B cell (primary cell): ENCODE results near the gene PPP1R9A. TPM values are rescaled to one million over a fixed set of nuclear protein-coding genes. Genes with fewer than 3 reads are reported as not detected.

Source experiments
- ATAC-seq: fragments of 200-7000 bp; cut with Tn5 transposase; one replicate; pipeline ENCODE4 v1.10.0; 2021; ENCODE audit warnings: low read depth, mild to moderate bottlenecking, moderate number of reproducible peaks, moderate library complexity
- CTCF ChIA-PET: fragments of 350-600 bp; sonication (Branson Sonifier 250); formaldehyde crosslinking; loops from one replicate; lab custom pipeline; 2021; ENCODE audit warnings: antibody characterized with exemption, inconsistent platforms; lab: Charles Lee
- POLR2A ChIA-PET: fragments of 350-600 bp; sonication (Branson Sonifier 250); formaldehyde crosslinking; loops from one replicate; lab custom pipeline; 2021; ENCODE audit warnings: antibody characterized with exemption; lab: Charles Lee
- DNase-seq: peaks from one replicate; pipeline ENCODE4 v3.0.0; 2013
- H2AFZ ChIP-seq: 2 replicates; pipeline ENCODE4 v1.6.1; 2012; ENCODE audit warnings: mild to moderate bottlenecking, low read depth, low read length; ENCODE audit not compliant: insufficient read depth, poor library complexity, severe bottlenecking
- H3K27ac ChIP-seq, 2 donors: 1 replicate in 1 of 2; 2 replicates in 1 of 2; pipeline ENCODE4 v1.5.1; 2012 to 2013; ENCODE audit warnings: low read length in 2 of 2, mild to moderate bottlenecking in 2 of 2, moderate library complexity in 1 of 2
- H3K27me3 ChIP-seq, 4 experiments: fragments of 200-600 bp in 1 of 4; sonication (generic) in 1 of 4; replicated peaks in 1 of 4; 1 replicate in 2 of 4; 2 replicates in 2 of 4; pipeline versions ENCODE4 v1.6.1 to v1.7.0; 2013 to 2016; ENCODE audit warnings: low read length in 3 of 4, mild to moderate bottlenecking in 2 of 4, mixed read lengths in 1 of 4, moderate library complexity in 1 of 4; ENCODE audit not compliant: insufficient read depth in 4 of 4, control insufficient read depth in 3 of 4; ENCODE audit errors: control extremely low read depth in 1 of 4
- H3K36me3 ChIP-seq, 2 experiments: replicated peaks in 1 of 2; 1 replicate in 1 of 2; 2 replicates in 1 of 2; pipeline versions ENCODE4 v1.6.1 to v1.7.1; 2013; ENCODE audit warnings: low read length in 1 of 2; ENCODE audit not compliant: insufficient read depth in 2 of 2, control insufficient read depth in 1 of 2; ENCODE audit errors: control extremely low read depth in 1 of 2, extremely low read depth in 1 of 2
- H3K4me1 ChIP-seq, 2 donors: fragments of 200-600 bp in 1 of 2; sonication (generic) in 1 of 2; 1 replicate in 1 of 2; 2 replicates in 1 of 2; pipeline versions ENCODE4 v1.5.1 to v1.6.1; 2013 to 2017; ENCODE audit warnings: low read length in 2 of 2; ENCODE audit not compliant: control insufficient read depth in 2 of 2, insufficient read depth in 2 of 2
- H3K4me2 ChIP-seq: replicated peaks from 2 replicates; pipeline ENCODE3; 2012; ENCODE audit warnings: mild to moderate bottlenecking, low read depth, low read length; ENCODE audit not compliant: poor library complexity, severe bottlenecking
- H3K4me3 ChIP-seq, 5 experiments: fragments of 200-600 bp in 1 of 5; sonication (generic) in 1 of 5; 1 replicate in 3 of 5; 2 replicates in 2 of 5; pipeline versions ENCODE4 v1.5.1 to v1.7.0; 2011 to 2016; ENCODE audit warnings: low read length in 4 of 5, mild to moderate bottlenecking in 4 of 5, low read depth in 2 of 5, control low read depth in 1 of 5, moderate library complexity in 1 of 5; ENCODE audit not compliant: insufficient read depth in 1 of 5; ENCODE audit errors: control extremely low read depth in 1 of 5, extremely low read depth in 1 of 5
- H3K79me2 ChIP-seq: fragments of 200-600 bp; sonication (generic); one replicate; pipeline ENCODE4 v1.6.0; 2016; ENCODE audit warnings: low read length; ENCODE audit not compliant: control insufficient read depth, insufficient read depth
- H3K9ac ChIP-seq: fragments of 200-600 bp; sonication (generic); 2 replicates; pipeline ENCODE4 v1.6.1; 2017; ENCODE audit warnings: mild to moderate bottlenecking, low read length, moderate library complexity
- H3K9me3 ChIP-seq, 3 donors: one replicate each; pipeline versions ENCODE4 v1.6.1 to v1.7.1; 2013; ENCODE audit warnings: low read length in 2 of 3; ENCODE audit not compliant: control insufficient read depth in 2 of 3, insufficient read depth in 1 of 3; ENCODE audit errors: control extremely low read depth in 1 of 3
- H4K20me1 ChIP-seq: 2 replicates; pipeline ENCODE4 v1.6.0; 2012; ENCODE audit warnings: mild to moderate bottlenecking, low read length; ENCODE audit not compliant: insufficient read depth, control insufficient read depth, poor library complexity, severe bottlenecking
- H3K27ac Mint-ChIP-seq: one replicate; pipeline ENCODE4 v1.8.0; 2021; ENCODE audit warnings: mixed read lengths
- H3K27me3 Mint-ChIP-seq: one replicate; pipeline ENCODE4 v1.8.0; 2021; ENCODE audit warnings: mixed read lengths
- H3K4me1 Mint-ChIP-seq: one replicate; pipeline ENCODE4 v1.8.0; 2021; ENCODE audit warnings: mixed read lengths
- H3K4me3 Mint-ChIP-seq: one replicate; pipeline ENCODE4 v1.8.0; 2021; ENCODE audit warnings: mixed read lengths
- H3K9me3 Mint-ChIP-seq: one replicate; pipeline ENCODE4 v1.8.0; 2022; ENCODE audit warnings: mixed read lengths; ENCODE audit not compliant: insufficient read depth
- CTCF ChIP-seq: fragments of 200-600 bp; IDR thresholded peaks from one replicate; pipeline ENCODE4 v1.8.0; 2022; ENCODE audit warnings: antibody characterized with exemption, mild to moderate bottlenecking
- EZH2 ChIP-seq: IDR thresholded peaks from 2 replicates; pipeline ENCODE4 v1.6.1; 2012; ENCODE audit warnings: borderline replicate concordance, low read depth, mild to moderate bottlenecking, moderate library complexity, low read length; ENCODE audit not compliant: insufficient read depth, poor library complexity, severe bottlenecking
- WGBS: methylation state at CpG from one replicate; pipeline ENCODE4 v1.1.5; 2013; ENCODE audit warnings: missing lambda C conversion rate; ENCODE audit not compliant: insufficient coverage; 5-methylcytosine and 5-hydroxymethylcytosine counted together
- intact Hi-C: fragments of 100-400 bp; cut with micrococcal nuclease; formaldehyde crosslinking; loops from one replicate; pipeline ENCODE4 v1.10.0; 2022
- polyA plus RNA-seq: library from polyadenylated mRNA; depleted of rRNA; stranded (reverse); fragments of >200 nt; gene quantifications from 2 replicates; pipeline ENCODE4 v1.2.3, GENCODE V29; 2012
- total RNA-seq, 2 donors: library from RNA; stranded (reverse); fragments of 120-200 nt in 1 of 2; gene quantifications; 1 replicate in 1 of 2; 2 replicates in 1 of 2; pipeline versions ENCODE4 v1.2.3 to v1.2.4, GENCODE V29; 2013 to 2022

Gene PPP1R9A
- total and polyA plus RNA-seq, 2 donors (not counting 1 experiment from before 2014, with no cell fraction given), result 1.1 to 4.8 TPM

- H3K27me3 Mint-ChIP-seq, result peaks cover 11% of the 10 kb centered on the region
- no peak overlapping the region for H3K9ac ChIP-seq
- no peak overlapping the region for H3K4me2 ChIP-seq
- H3K9me3 Mint-ChIP-seq, result no peaks in the 10 kb centered on the region
- no peak overlapping the region for H3K27ac Mint-ChIP-seq
- no peaks in the 10 kb centered on the region for H4K20me1 ChIP-seq
- POLR2A ChIA-PET, result no interaction called here
- H3K27ac ChIP-seq, result no peak overlapping the region
- CTCF ChIA-PET, result interaction anchor here (1.1 kb wide), 1 partner anchor 440 kb away, joined by 3 read pairs; no protein-coding TSS in a partner anchor
- DNase-seq (peak; percentile 8), ATAC-seq (no peak)
- H3K4me1 Mint-ChIP-seq, result no peaks in the 10 kb centered on the region
- H3K4me1 ChIP-seq, result no peaks in the 10 kb centered on the region
- intact Hi-C loops, result no loop called here
- H3K9me3 ChIP-seq, result peaks cover 0 to 3% (median 0%) of the 10 kb centered on the region in 3 donors
- no peak overlapping the region for H3K4me3 Mint-ChIP-seq
- TF ChIP-seq CTCF (no peak), EZH2 (no peak)
- no peak overlapping the region for H3K4me3 ChIP-seq
- no peaks in the 10 kb centered on the region for H3K36me3 ChIP-seq
- H2AFZ ChIP-seq, result no peak overlapping the region
- H3K79me2 ChIP-seq, result no peaks in the 10 kb centered on the region
- H3K27me3 ChIP-seq, result no peaks in the 10 kb centered on the region
- 14% methylated on average over 3 of the region's 5 CpGs for WGBS
Measured at GRCh38 chr7:94888551-94888950, 18.8 kb upstream of the PPP1R9A start.

GRCh38 chr7:94888995-94889523 is 18.3 kb upstream of the PPP1R9A start:
- no peak overlapping the region for H3K4me3 Mint-ChIP-seq
- Histone ChIP-seq H3K27ac (no peak overlapping the region), H3K9ac (no peak overlapping the region), H3K9me3 (peaks cover 0 to 3% (median 0%) of the 10 kb centered on the region in 3 donors), H3K79me2 (no peaks in the 10 kb centered on the region), H3K4me3 (no peak overlapping the region), H3K36me3 (no peaks in the 10 kb centered on the region), H3K4me1 (no peaks in the 10 kb centered on the region), H2AFZ (no peak overlapping the region), H4K20me1 (no peaks in the 10 kb centered on the region), H3K27me3 (no peaks in the 10 kb centered on the region), H3K4me2 (no peak overlapping the region)
- CTCF ChIA-PET, result interaction anchor here (1.1 kb wide), 1 partner anchor 440 kb away, joined by 3 read pairs; no protein-coding TSS in a partner anchor
- DNase-seq (no peak), ATAC-seq (no peak)
- TF ChIP-seq CTCF (no peak), EZH2 (no peak)
- no peak overlapping the region for H3K27ac Mint-ChIP-seq
- WGBS, result 100% methylated on average over 1 of the region's 2 CpGs
- H3K9me3 Mint-ChIP-seq, result no peaks in the 10 kb centered on the region
- POLR2A ChIA-PET, result no interaction called here
- intact Hi-C loops, result no loop called here
- H3K4me1 Mint-ChIP-seq, result no peaks in the 10 kb centered on the region
- peaks cover 11% of the 10 kb centered on the region for H3K27me3 Mint-ChIP-seq
